NB4 (cell line): ENCODE data around the gene PEAK1.

Experiments
- CTCF ChIP-seq: IDR thresholded peaks from one replicate; pipeline ENCODE4 v1.5.1; 2012; ENCODE audit warnings: low read depth, low read length
- POLR2A ChIP-seq: IDR thresholded peaks from 2 replicates; pipeline ENCODE4 v1.6.1; 2011; ENCODE audit warnings: mild to moderate bottlenecking; ENCODE audit not compliant: insufficient read length; ENCODE audit errors: extremely low read depth

- TF ChIP-seq POLR2A (no peak), CTCF (no peak)
Observed at GRCh38 chr15:77391372-77391951, 28.4 kb downstream of the PEAK1 start.
